PC-9 (cell line): ENCODE measurements around the gene TRPT1.

Experiments
- EZH2 ChIP-seq: fragments of 200-600 bp; sonication (generic); IDR thresholded peaks from 2 replicates; pipeline ENCODE4 v1.8.0; 2017; ENCODE audit warnings: antibody characterized with exemption, low read depth
- TF ChIP-seq, protein P1 (sequence below): fragments of 200-600 bp; sonication (generic); conservative IDR thresholded peaks from 2 replicates; pipeline ENCODE4 v1.6.1; 2017; ENCODE audit warnings: mixed run types, antibody characterized with exemption, mild to moderate bottlenecking, moderate library complexity

DNA sequence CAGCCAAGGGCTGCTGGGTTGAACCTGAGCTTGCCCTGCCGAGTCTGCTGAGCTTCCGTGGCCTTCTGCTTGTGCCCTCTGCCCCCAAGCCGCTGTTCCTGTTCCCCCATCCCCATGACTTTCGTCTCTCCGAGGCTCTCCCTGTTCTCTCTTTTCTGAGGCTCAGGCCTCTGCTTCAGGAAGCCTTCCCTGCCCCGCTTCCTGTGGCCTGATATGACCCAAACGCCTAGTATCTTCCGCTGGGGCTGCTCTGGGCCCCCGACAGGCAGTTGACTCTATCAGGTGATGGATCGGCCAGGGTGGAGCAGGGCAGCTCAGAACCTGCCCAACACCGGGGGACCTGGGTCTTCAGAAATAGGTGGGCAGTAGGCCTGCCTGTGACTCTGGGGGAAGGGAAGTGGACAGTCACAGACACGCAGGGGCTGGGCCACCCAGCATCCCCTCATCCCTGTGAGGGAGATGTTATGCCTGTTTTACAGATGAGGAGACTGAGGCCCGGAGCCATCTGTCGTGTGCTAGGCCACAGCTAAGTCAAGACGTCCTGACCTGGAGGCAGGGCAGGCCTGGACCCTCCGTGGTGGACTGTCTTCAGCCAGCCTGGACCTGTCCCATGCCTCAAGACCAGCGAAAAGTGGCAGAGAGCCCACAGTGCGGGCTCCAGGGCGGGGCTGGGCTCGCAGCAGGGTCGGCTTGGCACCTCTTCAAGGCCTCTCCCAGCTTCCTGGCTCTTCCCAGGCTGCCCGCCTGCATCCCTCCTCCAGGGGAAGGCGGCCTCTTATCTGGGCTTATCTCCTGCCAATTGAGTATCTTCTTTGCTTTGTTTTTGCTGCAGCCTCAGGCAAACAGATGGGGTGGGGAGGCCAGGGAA, 42.3 kb upstream of the TRPT1 start:
- TF ChIP-seq EZH2, result no peak
- TF ChIP-seq, protein P1, sequence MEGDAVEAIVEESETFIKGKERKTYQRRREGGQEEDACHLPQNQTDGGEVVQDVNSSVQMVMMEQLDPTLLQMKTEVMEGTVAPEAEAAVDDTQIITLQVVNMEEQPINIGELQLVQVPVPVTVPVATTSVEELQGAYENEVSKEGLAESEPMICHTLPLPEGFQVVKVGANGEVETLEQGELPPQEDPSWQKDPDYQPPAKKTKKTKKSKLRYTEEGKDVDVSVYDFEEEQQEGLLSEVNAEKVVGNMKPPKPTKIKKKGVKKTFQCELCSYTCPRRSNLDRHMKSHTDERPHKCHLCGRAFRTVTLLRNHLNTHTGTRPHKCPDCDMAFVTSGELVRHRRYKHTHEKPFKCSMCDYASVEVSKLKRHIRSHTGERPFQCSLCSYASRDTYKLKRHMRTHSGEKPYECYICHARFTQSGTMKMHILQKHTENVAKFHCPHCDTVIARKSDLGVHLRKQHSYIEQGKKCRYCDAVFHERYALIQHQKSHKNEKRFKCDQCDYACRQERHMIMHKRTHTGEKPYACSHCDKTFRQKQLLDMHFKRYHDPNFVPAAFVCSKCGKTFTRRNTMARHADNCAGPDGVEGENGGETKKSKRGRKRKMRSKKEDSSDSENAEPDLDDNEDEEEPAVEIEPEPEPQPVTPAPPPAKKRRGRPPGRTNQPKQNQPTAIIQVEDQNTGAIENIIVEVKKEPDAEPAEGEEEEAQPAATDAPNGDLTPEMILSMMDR, result no peak
